Measurements from ENCODE around the gene KDM1B.

The KDM1B gene

DNA sequence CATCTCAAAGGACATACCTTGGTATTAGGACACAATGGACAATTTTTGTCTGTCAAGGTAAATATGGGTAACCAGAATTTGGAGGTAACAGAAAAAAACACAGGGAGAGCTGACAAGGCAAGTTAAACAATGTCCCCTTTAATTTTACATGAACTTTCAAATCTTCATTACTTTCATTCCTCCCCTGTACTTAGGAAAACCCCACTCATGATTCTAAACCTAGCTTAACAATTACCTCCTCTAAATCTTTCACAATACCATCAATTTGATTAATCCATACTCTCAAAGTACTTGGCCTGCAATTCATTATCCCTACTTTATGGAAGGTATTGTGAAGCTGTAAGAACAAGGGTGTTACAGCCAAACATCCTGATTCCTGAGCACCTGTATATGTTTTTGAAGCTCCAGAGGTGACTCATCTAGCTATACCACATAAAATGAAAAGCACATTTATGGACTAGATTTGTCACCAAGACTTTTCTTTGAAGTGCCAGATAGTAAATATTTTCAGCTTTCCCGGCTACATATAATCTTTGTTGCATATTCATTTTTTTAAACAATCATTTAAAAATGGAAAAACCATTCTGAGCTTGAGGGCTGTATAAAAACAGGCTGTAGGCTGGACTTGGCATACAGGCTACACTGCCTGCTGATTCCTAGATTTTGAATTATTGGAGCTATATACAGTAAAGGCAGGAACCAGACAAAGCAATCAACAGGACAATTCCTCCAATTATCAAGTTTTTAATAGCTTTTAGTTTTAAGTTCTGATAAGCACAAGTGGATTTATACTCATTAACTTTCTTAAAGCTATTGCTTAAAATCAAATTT, 86.2 kb downstream of the KDM1B start:
- no peak for TF ChIP-seq CTCF (conservative IDR thresholded peaks at IDR 0.05; ENCODE audit: control insufficient read depth, insufficient read depth, low read depth, low read length)
- H3K4me3 ChIP-seq (ENCODE audit: control insufficient read depth, low read depth, low read length), result no peak overlapping the region
- peak; percentile 53 for DNase-seq (ENCODE audit: low read depth)

DNA sequence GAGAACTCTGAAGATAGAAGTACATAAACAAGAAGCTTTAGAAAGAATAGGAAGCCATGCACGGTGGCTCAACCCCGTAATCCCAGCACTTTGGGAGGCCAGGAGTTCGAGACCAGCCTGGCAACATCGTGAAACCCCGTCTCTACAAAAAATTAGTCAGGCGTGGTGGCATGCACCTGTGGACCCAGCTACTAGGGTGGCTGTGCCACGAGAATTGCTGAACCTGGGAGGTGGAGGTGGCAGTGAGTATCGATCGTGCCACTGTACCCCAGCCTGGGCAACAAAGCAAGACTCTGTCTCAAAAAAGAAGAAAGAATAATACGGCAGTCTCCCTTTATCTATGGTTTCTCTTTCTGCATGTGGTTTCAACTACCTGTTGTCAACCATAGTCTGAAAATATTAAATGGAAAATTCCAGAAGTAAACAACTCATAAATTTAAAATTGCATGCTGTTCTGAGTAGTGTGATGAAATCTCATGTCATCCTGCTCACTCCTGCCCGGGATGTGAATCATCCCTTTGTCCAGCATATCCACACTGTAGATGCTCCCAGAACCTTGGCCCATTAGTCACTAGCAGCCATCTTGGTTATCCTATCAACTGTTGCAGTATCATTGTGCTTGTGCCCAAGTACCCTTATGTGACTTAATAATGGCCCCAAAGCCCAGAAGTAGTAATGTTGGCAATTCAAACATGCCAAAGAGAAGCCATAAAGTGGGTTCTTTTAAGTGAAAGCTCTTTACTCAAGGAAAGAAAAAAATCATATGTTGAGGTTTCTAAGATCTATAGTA, 87.0 kb downstream of the KDM1B start:
- no peak overlapping the region for H3K4me3 ChIP-seq (ENCODE audit: control insufficient read depth, low read depth, low read length)
- DNase-seq (ENCODE audit: low read depth), result peak; percentile 95
- TF ChIP-seq CTCF (conservative IDR thresholded peaks at IDR 0.05; ENCODE audit: control insufficient read depth, insufficient read depth, low read depth, low read length), result no peak

DNA sequence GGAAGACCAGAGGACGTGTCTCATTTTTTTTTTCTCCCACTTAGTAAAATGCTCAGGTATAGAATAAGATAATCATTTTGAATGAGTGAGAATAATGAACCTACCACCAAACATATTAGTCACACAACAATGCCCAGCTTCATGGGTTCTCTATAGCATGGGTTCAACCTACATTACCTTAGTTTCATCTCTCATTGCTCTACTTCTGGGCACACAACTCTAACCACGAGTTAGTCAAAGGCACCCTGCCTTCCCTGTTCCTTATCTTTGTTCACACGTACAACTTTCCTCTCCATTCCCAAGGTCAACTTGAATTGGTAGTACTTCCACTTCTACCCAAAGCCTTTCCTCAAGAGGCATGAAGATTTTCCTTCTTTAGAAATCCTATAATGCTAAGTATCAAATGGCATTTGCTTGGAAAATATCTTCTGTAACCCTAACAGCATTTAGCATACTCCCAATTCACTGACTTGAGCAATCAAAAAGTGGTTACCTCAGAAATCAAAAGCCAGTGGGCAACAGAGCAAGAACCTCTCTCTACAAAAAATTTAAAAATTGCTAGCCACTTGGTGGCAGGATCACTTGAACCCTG, 88.2 kb downstream of the KDM1B start:
- DNase-seq (ENCODE audit: low read depth), result no peak
- H3K4me3 ChIP-seq (ENCODE audit: control insufficient read depth, low read depth, low read length), result no peak overlapping the region
- no peak for TF ChIP-seq CTCF (conservative IDR thresholded peaks at IDR 0.05; ENCODE audit: control insufficient read depth, insufficient read depth, low read depth, low read length)

GRCh38 chr6:18244251-18244650, 89.0 kb downstream of the KDM1B start:
- DNase-seq (ENCODE audit: low read depth), result no peak
- H3K4me3 ChIP-seq (ENCODE audit: control insufficient read depth, low read depth, low read length), result no peak overlapping the region
- no peak for TF ChIP-seq CTCF (conservative IDR thresholded peaks at IDR 0.05; ENCODE audit: control insufficient read depth, insufficient read depth, low read depth, low read length)

DNA sequence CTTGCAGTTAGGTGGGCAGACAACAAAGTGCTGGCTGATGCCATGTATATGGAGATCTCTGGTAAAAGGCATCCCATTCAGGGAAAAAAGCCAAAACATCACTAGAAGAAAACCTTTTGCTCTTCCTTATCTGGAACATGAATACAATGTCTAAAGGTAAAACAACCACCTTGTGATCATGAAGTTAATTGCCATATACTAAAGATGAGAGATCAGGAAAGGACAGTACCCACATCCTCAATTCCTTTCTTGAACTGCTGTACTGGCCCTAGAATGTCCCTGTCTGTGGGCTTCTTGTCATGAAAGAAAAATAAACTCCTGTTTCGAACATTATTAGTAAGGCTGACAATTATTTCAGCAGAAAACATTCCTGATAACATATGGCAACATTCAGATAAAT, 89.9 kb downstream of the KDM1B start:
- no peak for TF ChIP-seq CTCF (conservative IDR thresholded peaks at IDR 0.05; ENCODE audit: control insufficient read depth, insufficient read depth, low read depth, low read length)
- H3K4me3 ChIP-seq (ENCODE audit: control insufficient read depth, low read depth, low read length), result no peak overlapping the region
- DNase-seq (ENCODE audit: low read depth), result no peak

DNA sequence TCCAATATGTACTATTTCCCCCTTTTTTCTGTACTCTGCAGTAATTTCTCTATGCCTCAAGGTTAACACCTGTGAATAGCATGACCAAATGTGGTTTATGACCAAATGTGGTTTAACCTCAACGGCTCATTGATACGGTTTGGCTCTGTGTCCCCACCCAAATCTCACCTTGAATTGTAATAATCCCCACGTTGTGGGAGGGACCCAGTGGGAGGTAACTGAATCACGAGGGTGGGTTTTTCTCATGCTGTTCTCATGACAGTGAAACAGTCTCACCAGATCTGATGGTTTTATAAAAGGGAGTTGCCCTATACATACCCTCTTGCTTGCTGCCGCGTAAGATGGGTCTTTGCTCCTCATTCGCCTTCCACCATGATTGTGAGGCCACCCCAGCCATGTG, 90.4 kb downstream of the KDM1B start:
- no peak overlapping the region for H3K4me3 ChIP-seq (ENCODE audit: control insufficient read depth, low read depth, low read length)
- no peak for TF ChIP-seq CTCF (conservative IDR thresholded peaks at IDR 0.05; ENCODE audit: control insufficient read depth, insufficient read depth, low read depth, low read length)
- no peak for DNase-seq (ENCODE audit: low read depth)

Data from fibroblast of mammary gland (primary cell).